HepG2 (cell line): ENCODE results near the gene AKR1C2. TPM values are rescaled to one million over a fixed set of nuclear protein-coding genes. Genes with fewer than 3 reads are reported as not detected.

Experiments
- HNF4A ChIP-seq: sonication (generic); formaldehyde crosslinking; IDR thresholded peaks from 2 replicates; pipeline ENCODE4 v1.4.0; 2020; ENCODE audit warnings: missing genetic modification reagents
- KAT8 ChIP-seq: IDR thresholded peaks from 2 replicates; pipeline ENCODE4 v1.6.1; 2016; ENCODE audit warnings: missing genetic modification reagents, missing compliant biosample characterization
- KLF16 ChIP-seq, 2 experiments: sonication (generic) in 1 of 2; formaldehyde crosslinking in 1 of 2; IDR thresholded peaks; 2 replicates each; pipeline versions ENCODE4 v1.6.1 to v1.8.0; 2016 to 2023; ENCODE audit warnings: missing genetic modification reagents in 2 of 2, missing compliant biosample characterization in 1 of 2
- MED1 ChIP-seq: sonication (generic); formaldehyde crosslinking; IDR thresholded peaks from 2 replicates; pipeline ENCODE4 v1.4.0; 2020; ENCODE audit warnings: missing genetic modification reagents
- NR2C2 ChIP-seq: sonication (generic); formaldehyde crosslinking; IDR thresholded peaks from 2 replicates; pipeline ENCODE4 v1.4.0; 2020; ENCODE audit warnings: missing genetic modification reagents, mild to moderate bottlenecking, moderate library complexity, borderline replicate concordance
- NR2F6 ChIP-seq, 2 experiments: IDR thresholded peaks; 2 replicates each; pipeline ENCODE4 v1.6.1; 2016; ENCODE audit warnings: antibody characterized with exemption in 1 of 2, mild to moderate bottlenecking in 1 of 2
- PHF5A ChIP-seq: IDR thresholded peaks from one replicate; pipeline ENCODE4 v1.6.1; 2018; ENCODE audit warnings: low read depth, missing genetic modification reagents; ENCODE audit not compliant: unreplicated experiment
- RXRA ChIP-seq: sonication (generic); formaldehyde crosslinking; IDR thresholded peaks from 2 replicates; pipeline ENCODE4 v1.5.1; 2020; ENCODE audit warnings: missing genetic modification reagents
- RXRB ChIP-seq: IDR thresholded peaks from 2 replicates; pipeline ENCODE4 v1.6.1; 2016; ENCODE audit warnings: borderline replicate concordance, missing genetic modification reagents, missing compliant biosample characterization
- SAP130 ChIP-seq: IDR thresholded peaks from 2 replicates; pipeline ENCODE4 v1.6.1; 2016; ENCODE audit warnings: low read depth
- TEAD3 ChIP-seq: optimal IDR thresholded peaks from 2 replicates; pipeline ENCODE3; 2016; ENCODE audit warnings: borderline replicate concordance
- ZNF331 ChIP-seq: sonication (generic); formaldehyde crosslinking; IDR thresholded peaks from 2 replicates; pipeline ENCODE4 v1.4.0; 2020; ENCODE audit warnings: missing genetic modification reagents
- ZNF792 ChIP-seq: IDR thresholded peaks from 2 replicates; pipeline ENCODE4 v1.6.1; 2016
- polyA plus RNA-seq, 8 experiments: library from polyadenylated mRNA; depleted of rRNA in 3 of 8; stranded (reverse) in 7 of 8; unstranded in 1 of 8; fragments of >200 nt; fragmentation: Illumina TruSeq in 4 of 8; extraction: Trizol in 4 of 8; gene quantifications; 2 replicates each; pipeline versions ENCODE4 v1.2.1 to v1.2.3, GENCODE V29; 2011 to 2016; ENCODE audit warnings: low read depth in 4 of 8, missing spikeins in 1 of 8, mixed read lengths in 1 of 8; ENCODE audit not compliant: insufficient read depth in 1 of 8
- total RNA-seq, 5 experiments: library from RNA; depleted of rRNA; stranded (reverse); fragments of >200 nt; fragmentation: Illumina TruSeq; extraction: Trizol; gene quantifications; 2 replicates each; pipeline ENCODE4 v1.2.3, GENCODE V29; 2016; ENCODE audit warnings: low read depth in 1 of 5
- TF ChIP-seq, protein P1 (sequence below): IDR thresholded peaks from 2 replicates; pipeline ENCODE4 v1.6.1; 2016; ENCODE audit warnings: low read depth
- TF ChIP-seq, protein P2 (sequence below): sonication (generic); formaldehyde crosslinking; IDR thresholded peaks from 2 replicates; pipeline ENCODE4 v1.5.0; 2020; ENCODE audit warnings: mild to moderate bottlenecking, missing genetic modification reagents, borderline replicate concordance
- TF ChIP-seq, protein P3 (sequence below): IDR thresholded peaks from 2 replicates; pipeline ENCODE4 v1.4.0; 2020; ENCODE audit warnings: mild to moderate bottlenecking, missing genetic modification reagents
- TF ChIP-seq, protein P4 (sequence below): sonication (generic); formaldehyde crosslinking; IDR thresholded peaks from 2 replicates; pipeline ENCODE4 v1.4.0; 2020; ENCODE audit warnings: missing genetic modification reagents

The AKR1C2 gene
- total and polyA plus RNA-seq, 2 of the 13 experiments (the other 11 are each of a cell fraction or from before 2014, with no cell fraction given), result 140 to 900 TPM

DNA sequence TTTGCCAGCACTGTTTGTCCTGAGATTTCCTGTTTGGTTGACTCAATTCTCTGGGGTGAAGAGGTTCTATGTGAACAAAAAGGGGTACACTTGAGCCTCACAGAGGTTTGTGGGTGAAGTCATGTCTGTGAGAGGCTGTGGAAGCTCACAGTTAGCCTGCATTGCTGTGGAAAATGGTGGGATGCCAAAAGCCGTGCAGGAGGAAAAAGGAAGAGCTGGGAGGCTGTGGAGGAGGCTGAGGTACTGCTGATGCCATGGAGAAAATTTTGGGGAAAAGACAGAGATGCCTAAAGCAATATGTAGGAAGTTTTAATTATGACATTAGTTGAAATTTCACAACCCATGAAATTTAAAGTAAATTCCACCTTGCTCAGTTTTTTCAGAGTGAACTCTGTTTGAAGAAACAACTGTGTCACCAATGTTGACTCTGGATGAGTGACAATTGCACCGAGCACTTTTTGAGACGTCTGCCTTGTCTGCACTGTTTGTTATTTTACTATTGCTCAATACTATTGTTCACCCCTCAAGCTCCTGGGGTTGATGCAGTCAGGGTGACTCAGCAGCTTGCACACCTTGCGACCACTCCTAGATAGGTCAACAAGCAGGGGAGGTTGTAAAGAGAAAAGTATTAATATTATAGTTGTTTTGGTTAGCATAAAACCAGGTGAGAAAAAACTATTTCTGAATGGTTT lies 5.3 kb upstream of the AKR1C2 start (continued):
- TF ChIP-seq, protein P1, sequence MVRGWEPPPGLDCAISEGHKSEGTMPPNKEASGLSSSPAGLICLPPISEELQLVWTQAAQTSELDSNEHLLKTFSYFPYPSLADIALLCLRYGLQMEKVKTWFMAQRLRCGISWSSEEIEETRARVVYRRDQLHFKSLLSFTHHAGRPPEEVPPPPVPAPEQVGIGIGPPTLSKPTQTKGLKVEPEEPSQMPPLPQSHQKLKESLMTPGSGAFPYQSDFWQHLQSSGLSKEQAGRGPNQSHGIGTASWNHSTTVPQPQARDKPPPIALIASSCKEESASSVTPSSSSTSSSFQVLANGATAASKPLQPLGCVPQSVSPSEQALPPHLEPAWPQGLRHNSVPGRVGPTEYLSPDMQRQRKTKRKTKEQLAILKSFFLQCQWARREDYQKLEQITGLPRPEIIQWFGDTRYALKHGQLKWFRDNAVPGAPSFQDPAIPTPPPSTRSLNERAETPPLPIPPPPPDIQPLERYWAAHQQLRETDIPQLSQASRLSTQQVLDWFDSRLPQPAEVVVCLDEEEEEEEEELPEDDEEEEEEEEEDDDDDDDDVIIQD (CRISPR knock-in tag), result peak; percentile 72
- TF ChIP-seq HNF4A (peak; percentile 53), MED1 (CRISPR knock-in tag) (peak; percentile 91), NR2C2 (CRISPR knock-in tag) (peak; percentile 22; the same call in 1 of the 2 replicates), ZNF792 (0 out of 2 replicates have a peak, but pooled peaks have one; percentile 31), KLF16 (CRISPR knock-in tag; IDR thresholded peaks at IDR 0.05) (0 out of 4 replicates have a peak, but pooled peaks of 1 of the 2 experiments have one; percentile 59), KAT8 (CRISPR knock-in tag) (peak; percentile 40; the same call in 1 of the 2 replicates), TEAD3 (CRISPR knock-in tag) (peak; percentile 60), PHF5A (CRISPR knock-in tag) (peak; percentile 40), RXRB (CRISPR knock-in tag) (peak; percentile 76; the same call in 1 of the 2 replicates), ZNF331 (CRISPR knock-in tag) (peak; percentile 57; the same call in 1 of the 2 replicates), SAP130 (CRISPR knock-in tag) (peak; percentile 73), RXRA (CRISPR knock-in tag) (peak; percentile 48; the same call in 1 of the 2 replicates), NR2F6 (IDR thresholded peaks at IDR 0.05) (peak; percentile 62), NR2F6 (CRISPR knock-in tag; IDR thresholded peaks at IDR 0.05) (0 out of 2 replicates have a peak, but pooled peaks have one; percentile 56)
- TF ChIP-seq, protein P2, sequence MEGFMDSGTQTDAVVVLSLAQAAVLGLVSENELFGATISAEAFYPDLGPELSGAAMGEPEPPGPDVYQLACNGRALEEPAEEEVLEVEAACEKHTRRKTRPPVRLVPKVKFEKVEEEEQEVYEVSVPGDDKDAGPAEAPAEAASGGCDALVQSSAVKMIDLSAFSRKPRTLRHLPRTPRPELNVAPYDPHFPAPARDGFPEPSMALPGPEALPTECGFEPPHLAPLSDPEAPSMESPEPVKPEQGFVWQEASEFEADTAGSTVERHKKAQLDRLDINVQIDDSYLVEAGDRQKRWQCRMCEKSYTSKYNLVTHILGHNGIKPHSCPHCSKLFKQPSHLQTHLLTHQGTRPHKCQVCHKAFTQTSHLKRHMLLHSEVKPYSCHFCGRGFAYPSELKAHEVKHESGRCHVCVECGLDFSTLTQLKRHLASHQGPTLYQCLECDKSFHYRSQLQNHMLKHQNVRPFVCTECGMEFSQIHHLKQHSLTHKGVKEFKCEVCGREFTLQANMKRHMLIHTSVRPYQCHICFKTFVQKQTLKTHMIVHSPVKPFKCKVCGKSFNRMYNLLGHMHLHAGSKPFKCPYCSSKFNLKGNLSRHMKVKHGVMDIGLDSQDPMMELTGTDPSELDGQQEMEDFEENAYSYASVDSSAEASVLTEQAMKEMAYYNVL, result peak; percentile 98
- TF ChIP-seq, protein P3, sequence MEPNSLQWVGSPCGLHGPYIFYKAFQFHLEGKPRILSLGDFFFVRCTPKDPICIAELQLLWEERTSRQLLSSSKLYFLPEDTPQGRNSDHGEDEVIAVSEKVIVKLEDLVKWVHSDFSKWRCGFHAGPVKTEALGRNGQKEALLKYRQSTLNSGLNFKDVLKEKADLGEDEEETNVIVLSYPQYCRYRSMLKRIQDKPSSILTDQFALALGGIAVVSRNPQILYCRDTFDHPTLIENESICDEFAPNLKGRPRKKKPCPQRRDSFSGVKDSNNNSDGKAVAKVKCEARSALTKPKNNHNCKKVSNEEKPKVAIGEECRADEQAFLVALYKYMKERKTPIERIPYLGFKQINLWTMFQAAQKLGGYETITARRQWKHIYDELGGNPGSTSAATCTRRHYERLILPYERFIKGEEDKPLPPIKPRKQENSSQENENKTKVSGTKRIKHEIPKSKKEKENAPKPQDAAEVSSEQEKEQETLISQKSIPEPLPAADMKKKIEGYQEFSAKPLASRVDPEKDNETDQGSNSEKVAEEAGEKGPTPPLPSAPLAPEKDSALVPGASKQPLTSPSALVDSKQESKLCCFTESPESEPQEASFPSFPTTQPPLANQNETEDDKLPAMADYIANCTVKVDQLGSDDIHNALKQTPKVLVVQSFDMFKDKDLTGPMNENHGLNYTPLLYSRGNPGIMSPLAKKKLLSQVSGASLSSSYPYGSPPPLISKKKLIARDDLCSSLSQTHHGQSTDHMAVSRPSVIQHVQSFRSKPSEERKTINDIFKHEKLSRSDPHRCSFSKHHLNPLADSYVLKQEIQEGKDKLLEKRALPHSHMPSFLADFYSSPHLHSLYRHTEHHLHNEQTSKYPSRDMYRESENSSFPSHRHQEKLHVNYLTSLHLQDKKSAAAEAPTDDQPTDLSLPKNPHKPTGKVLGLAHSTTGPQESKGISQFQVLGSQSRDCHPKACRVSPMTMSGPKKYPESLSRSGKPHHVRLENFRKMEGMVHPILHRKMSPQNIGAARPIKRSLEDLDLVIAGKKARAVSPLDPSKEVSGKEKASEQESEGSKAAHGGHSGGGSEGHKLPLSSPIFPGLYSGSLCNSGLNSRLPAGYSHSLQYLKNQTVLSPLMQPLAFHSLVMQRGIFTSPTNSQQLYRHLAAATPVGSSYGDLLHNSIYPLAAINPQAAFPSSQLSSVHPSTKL, result peak; percentile 96
- TF ChIP-seq, protein P4, sequence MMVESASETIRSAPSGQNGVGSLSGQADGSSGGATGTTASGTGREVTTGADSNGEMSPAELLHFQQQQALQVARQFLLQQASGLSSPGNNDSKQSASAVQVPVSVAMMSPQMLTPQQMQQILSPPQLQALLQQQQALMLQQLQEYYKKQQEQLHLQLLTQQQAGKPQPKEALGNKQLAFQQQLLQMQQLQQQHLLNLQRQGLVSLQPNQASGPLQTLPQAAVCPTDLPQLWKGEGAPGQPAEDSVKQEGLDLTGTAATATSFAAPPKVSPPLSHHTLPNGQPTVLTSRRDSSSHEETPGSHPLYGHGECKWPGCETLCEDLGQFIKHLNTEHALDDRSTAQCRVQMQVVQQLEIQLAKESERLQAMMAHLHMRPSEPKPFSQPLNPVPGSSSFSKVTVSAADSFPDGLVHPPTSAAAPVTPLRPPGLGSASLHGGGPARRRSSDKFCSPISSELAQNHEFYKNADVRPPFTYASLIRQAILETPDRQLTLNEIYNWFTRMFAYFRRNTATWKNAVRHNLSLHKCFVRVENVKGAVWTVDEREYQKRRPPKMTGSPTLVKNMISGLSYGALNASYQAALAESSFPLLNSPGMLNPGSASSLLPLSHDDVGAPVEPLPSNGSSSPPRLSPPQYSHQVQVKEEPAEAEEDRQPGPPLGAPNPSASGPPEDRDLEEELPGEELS (CRISPR knock-in tag), result peak; percentile 87
